K562 (cell line): ENCODE measurements around the gene EPHA2. TPM values are rescaled to one million over a fixed set of nuclear protein-coding genes. Genes with fewer than 3 reads are reported as not detected.

Source experiments
- ATAC-seq: fragments of 200-7000 bp; cut with Tn5 transposase; 3 replicates; pipeline ENCODE4 v1.9.1; 2020; ENCODE audit warnings: moderate library complexity
- BruUV-seq: library from RNA; stranded (reverse); fragments of 400-500 nt; replicated peaks from 2 replicates; lab custom pipeline; 2021; lab: Mats Ljungman, UMichigan
- CTCF ChIA-PET: fragments of 300-600 bp; formaldehyde crosslinking; extraction: SDS; loops from one replicate; lab custom pipeline; 2021; ENCODE audit warnings: low intra/inter-chr PET ratio; lab: Yijun Ruan, JAX
- POLR2A ChIA-PET: fragments of 300-600, 350-650 bp; sonication (Branson Sonifier 250); formaldehyde crosslinking; extraction: SDS; loops from one replicate; lab custom pipeline; 2021; ENCODE audit warnings: antibody characterized with exemption, inconsistent platforms; lab: Yijun Ruan, JAX
- DNase-seq, 4 experiments: peaks; one replicate each; pipeline versions ENCODE4 v3.0.0 to v3.0.0-alpha.2; 2011 to 2018; ENCODE audit warnings: low spot score in 3 of 4, mixed read lengths in 3 of 4; ENCODE audit errors: extremely low read depth in 1 of 4
- FAIRE-seq: peaks from 2 replicates; lab custom pipeline; 2011; peaks lifted over from hg19 to GRCh38; lab: Jason Lieb, UNC
- H2AFZ ChIP-seq: 2 replicates; pipeline ENCODE4 v1.6.0; 2011; ENCODE audit warnings: low read depth, low read length, control low read depth, inconsistent platforms
- H3K27ac ChIP-seq: fragments of 200-600 bp; 3 replicates; pipeline ENCODE4 v1.8.0; 2011; ENCODE audit warnings: low read depth, mild to moderate bottlenecking, control low read depth, inconsistent platforms, low read length, moderate library complexity, mixed read lengths; ENCODE audit errors: extremely low read depth
- H3K27me3 ChIP-seq, 2 experiments: fragments of 300-600 bp in 1 of 2; 2 replicates in 1 of 2; 3 replicates in 1 of 2; pipeline versions ENCODE4 v1.6.0 to v1.8.0; 2011; ENCODE audit warnings: inconsistent platforms in 2 of 2, low read length in 2 of 2, mild to moderate bottlenecking in 1 of 2, mixed read lengths in 1 of 2, moderate library complexity in 1 of 2; ENCODE audit not compliant: control insufficient read depth in 2 of 2, insufficient read depth in 2 of 2
- H3K36me3 ChIP-seq: fragments of 300-600 bp; 3 replicates; pipeline ENCODE4 v1.8.0; 2011; ENCODE audit warnings: mild to moderate bottlenecking, low read length, inconsistent platforms; ENCODE audit not compliant: control insufficient read depth, insufficient read depth
- H3K4me1 ChIP-seq, 2 experiments: fragments of 200-600 bp in 1 of 2; replicated peaks in 1 of 2; 2 replicates in 1 of 2; 3 replicates in 1 of 2; pipeline versions ENCODE4 v1.5.1 to v1.8.0; 2011; ENCODE audit warnings: inconsistent platforms in 2 of 2, low read length in 2 of 2, mild to moderate bottlenecking in 1 of 2, mixed read lengths in 1 of 2, moderate library complexity in 1 of 2; ENCODE audit not compliant: control insufficient read depth in 2 of 2, insufficient read depth in 2 of 2
- H3K4me2 ChIP-seq: 2 replicates; pipeline ENCODE4 v1.6.1; 2011; ENCODE audit warnings: low read length, control low read depth, inconsistent platforms, mixed read lengths; ENCODE audit not compliant: insufficient read depth
- H3K4me3 ChIP-seq: fragments of 200-600 bp; sonication (generic), shearing (Covaris generic); 2 replicates; pipeline ENCODE4 v1.5.1; 2016; ENCODE audit warnings: control low read depth, inconsistent platforms
- H3K79me2 ChIP-seq: fragments of 200-600 bp; 3 replicates; pipeline ENCODE4 v1.8.0; 2011; ENCODE audit warnings: low read length, inconsistent platforms; ENCODE audit not compliant: control insufficient read depth, insufficient read depth
- H3K9ac ChIP-seq, 2 experiments: 2 replicates each; pipeline versions ENCODE4 v1.6.0 to v1.6.1; 2011; ENCODE audit warnings: low read depth in 2 of 2, low read length in 2 of 2, control low read depth in 1 of 2, inconsistent platforms in 1 of 2, mild to moderate bottlenecking in 1 of 2, mixed read lengths in 1 of 2; ENCODE audit not compliant: insufficient read depth in 1 of 2
- H3K9me1 ChIP-seq: one replicate; pipeline ENCODE4 v1.6.0; 2011; ENCODE audit warnings: inconsistent platforms, mild to moderate bottlenecking, low read length, moderate library complexity; ENCODE audit not compliant: control insufficient read depth, insufficient read depth
- H3K9me3 ChIP-seq: replicated peaks from 2 replicates; pipeline ENCODE4 v1.5.1; 2011; ENCODE audit warnings: low read depth, low read length, inconsistent platforms; ENCODE audit not compliant: control insufficient read depth, insufficient read depth
- H4K20me1 ChIP-seq: replicated peaks from 2 replicates; pipeline ENCODE4 v1.6.1; 2011; ENCODE audit warnings: low read length, inconsistent platforms, mixed read lengths; ENCODE audit not compliant: control insufficient read depth, insufficient read depth
- ADNP ChIP-seq: fragments of 200-800 bp; sonication (Bioruptor generic); IDR thresholded peaks from 2 replicates; pipeline ENCODE4 v1.6.1; 2016; ENCODE audit warnings: missing genetic modification characterization, missing compliant biosample characterization
- CBFA2T2 ChIP-seq: fragments of 450-650 bp; conservative IDR thresholded peaks from 2 replicates; pipeline ENCODE4 v1.6.1; 2017; ENCODE audit warnings: mild to moderate bottlenecking
- DMBX1 ChIP-seq: fragments of 250-450 bp; sonication (Bioruptor Pico); IDR thresholded peaks from 2 replicates; pipeline ENCODE4 v1.8.0; 2022; ENCODE audit warnings: inconsistent platforms, mild to moderate bottlenecking, moderate library complexity, borderline replicate concordance
- FOSL1 ChIP-seq: fragments of 200-800 bp; sonication (Bioruptor generic); conservative IDR thresholded peaks from 2 replicates; pipeline ENCODE4 v1.6.1; 2016; ENCODE audit warnings: missing genetic modification characterization, missing compliant biosample characterization
- HCFC1 ChIP-seq: IDR thresholded peaks from 2 replicates; pipeline ENCODE4 v1.6.1; 2012; ENCODE audit warnings: low read depth, low read length, improper control_type of control experiment
- HMGN3 ChIP-seq: IDR thresholded peaks from 2 replicates; pipeline ENCODE4 v1.6.1; 2011; ENCODE audit warnings: borderline replicate concordance, low read depth, mild to moderate bottlenecking, mixed read lengths, low read length; ENCODE audit not compliant: insufficient read length; ENCODE audit errors: extremely low read depth
- HNRNPL ChIP-seq: fragments of 200-400 bp; formaldehyde crosslinking; IDR thresholded peaks from 2 replicates; pipeline ENCODE4 v1.6.1; 2017; ENCODE audit warnings: low read depth, mild to moderate bottlenecking, low read length
- KDM4B ChIP-seq, 2 experiments: fragments of 450-650 bp in 1 of 2; sonication (generic) in 1 of 2; IDR thresholded peaks; 2 replicates each; pipeline ENCODE4 v1.6.1; 2016 to 2017; ENCODE audit warnings: borderline replicate concordance in 2 of 2, antibody characterized with exemption in 1 of 2, low read depth in 1 of 2, mild to moderate bottlenecking in 1 of 2
- PCBP1 ChIP-seq: fragments of 200-400 bp; formaldehyde crosslinking; IDR thresholded peaks from 2 replicates; pipeline ENCODE4 v1.6.1; 2018; ENCODE audit warnings: mild to moderate bottlenecking, low read depth, low read length; ENCODE audit not compliant: poor library complexity, severe bottlenecking
- POLR2G ChIP-seq: fragments of 200-400 bp; formaldehyde crosslinking; IDR thresholded peaks from 2 replicates; pipeline ENCODE4 v1.6.1; 2017; ENCODE audit warnings: low read depth, mild to moderate bottlenecking, antibody characterized with exemption, low read length, moderate library complexity
- STAT5B ChIP-seq: fragments of 250-450 bp; sonication (Bioruptor Pico); IDR thresholded peaks from 2 replicates; pipeline ENCODE4 v1.8.0; 2021; ENCODE audit warnings: mild to moderate bottlenecking, inconsistent platforms
- TAF7 ChIP-seq: fragments of 450-650 bp; IDR thresholded peaks from 2 replicates; pipeline ENCODE4 v1.6.1; 2016; ENCODE audit warnings: missing genetic modification characterization, missing compliant biosample characterization
- TEAD1 ChIP-seq, 2 experiments: fragments of 450-650 bp in 1 of 2; sonication (generic) in 1 of 2; formaldehyde crosslinking; IDR thresholded peaks; 2 replicates each; pipeline versions ENCODE4 v1.4.0 to v1.8.0; 2020 to 2022; ENCODE audit warnings: mild to moderate bottlenecking in 2 of 2, missing genetic modification reagents in 1 of 2
- WGBS: fragments of 100-300 bp; shearing (Covaris generic); methylation state at CpG from one replicate; pipeline ENCODE4 v1.1.6; 2016; ENCODE audit warnings: low coverage, mixed read lengths; ENCODE audit not compliant: insufficient coverage; ENCODE audit errors: missing lambda C conversion rate; 5-methylcytosine and 5-hydroxymethylcytosine counted together
- in situ Hi-C: fragments of 300-500 bp; cut with MboI; formaldehyde crosslinking; loops from 4 replicates; pipeline ENCODE4 v1.15.0; 2018; ENCODE audit warnings: inconsistent platforms, mixed read lengths
- intact Hi-C: fragments of 100-400 bp; cut with micrococcal nuclease; formaldehyde crosslinking; loops from 2 replicates; pipeline ENCODE4 v1.14.2; 2022
- polyA plus RNA-seq, 8 experiments: library from polyadenylated mRNA; depleted of rRNA in 4 of 8; stranded (reverse) in 5 of 8; unstranded in 3 of 8; fragments of >200 nt; fragmentation: Nextera tagmentation in 2 of 8; fragmentation: Illumina TruSeq in 1 of 8; extraction: Ambion mirVana in 2 of 8; extraction: Trizol in 1 of 8; gene quantifications; 2 replicates each; pipeline versions ENCODE4 v1.2.1 to v1.2.3, GENCODE V29; 2011 to 2014; ENCODE audit warnings: inconsistent platforms in 1 of 8, missing spikeins in 1 of 8
- total RNA-seq, 7 experiments: library from RNA; depleted of rRNA in 6 of 7; stranded (reverse); fragments of >200 nt in 6 of 7; fragmentation: Illumina TruSeq in 2 of 7; extraction: Trizol in 2 of 7; gene quantifications; 2 replicates each; pipeline versions ENCODE4 v1.2.1 to v1.2.3, GENCODE V29; 2011 to 2021; ENCODE audit warnings: low replicate concordance in 1 of 7
- TF ChIP-seq, protein P1 (sequence below): sonication (generic); formaldehyde crosslinking; IDR thresholded peaks from 2 replicates; pipeline ENCODE4 v1.8.1; 2023; ENCODE audit warnings: mild to moderate bottlenecking, missing genetic modification reagents
- TF ChIP-seq, protein P2 (sequence below), 3 experiments: fragments of 200-800 bp in 1 of 3; sonication (Bioruptor generic) in 1 of 3; sonication (generic) in 1 of 3; formaldehyde crosslinking in 1 of 3; IDR thresholded peaks; 2 replicates each; pipeline versions ENCODE4 v1.6.1 to v1.8.0; 2016 to 2022; ENCODE audit warnings: mild to moderate bottlenecking in 2 of 3, missing compliant biosample characterization in 2 of 3, missing genetic modification characterization in 2 of 3, missing genetic modification reagents in 1 of 3
- TF ChIP-seq, protein P3 (sequence below): sonication (generic); formaldehyde crosslinking; IDR thresholded peaks from 2 replicates; pipeline ENCODE4 v1.8.0; 2022; ENCODE audit warnings: missing genetic modification reagents, mild to moderate bottlenecking, moderate library complexity, borderline replicate concordance

EPHA2 gene
- total and polyA plus RNA-seq, 9 of the 15 experiments (the other 6 are each of a cell fraction or from before 2014, with no cell fraction given) = 0.04 to 0.40 (median 0.07) TPM; not detected in 4

DNA sequence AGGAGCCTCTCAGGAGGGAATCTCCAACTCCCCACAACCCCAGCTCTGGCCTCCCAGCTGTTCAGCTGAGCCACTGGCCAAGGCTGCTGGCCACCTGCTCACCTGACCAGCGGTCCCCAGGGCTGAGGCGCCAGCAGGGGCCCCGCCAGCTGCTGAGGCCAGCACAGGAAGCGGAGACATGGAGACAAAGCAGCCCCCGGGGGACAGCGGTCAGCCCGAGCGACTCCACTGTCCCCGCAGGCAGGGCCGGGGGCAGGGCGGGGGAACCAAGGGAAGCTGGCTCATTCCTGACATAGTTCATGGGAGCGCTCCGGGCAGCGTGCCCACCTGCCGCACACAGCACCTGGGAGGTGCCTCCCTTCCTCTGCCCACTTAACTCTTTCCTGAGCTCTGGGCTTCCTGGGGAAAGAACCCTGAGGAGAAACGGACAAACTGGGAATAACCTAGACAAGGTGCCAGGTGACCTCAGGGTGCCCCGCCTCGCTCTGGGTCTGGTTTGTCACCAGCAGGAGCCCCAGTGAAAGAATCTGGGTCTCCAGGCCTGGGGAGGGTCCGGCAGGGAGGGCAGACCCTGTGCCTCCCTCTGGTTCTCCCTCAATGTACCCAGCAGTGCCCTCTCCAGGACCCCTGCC lies 10.7 kb downstream of the EPHA2 start:
- ATAC-seq = peak; percentile 1; the same call in 2 of the 3 replicates
- FAIRE-seq = no peak
- Histone ChIP-seq H3K4me1 (peaks cover 64 to 73% of the 10 kb centered on the region in 2 experiments), H3K27me3 (no peaks in the 10 kb centered on the region), H3K4me2 (peak overlapping the region; percentile 82), H3K4me3 (peak overlapping the region; percentile 23), H3K36me3 (no peaks in the 10 kb centered on the region), H3K9me1 (no peaks in the 10 kb centered on the region), H3K27ac (peak overlapping the region; percentile 93), H4K20me1 (no peaks in the 10 kb centered on the region), H3K79me2 (no peaks in the 10 kb centered on the region; the same call in 2 of the 3 replicates), H2AFZ (peak overlapping the region; percentile 85), H3K9ac (peak overlapping the region; percentile 78 to 89), H3K9me3 (no peaks in the 10 kb centered on the region)
- ChIA-PET POLR2A (interaction anchor here (0.5 to 5.1 kb wide), 6 partner anchors 9 to 73 kb away, joined by 3 to 38 read pairs (median 4); partner anchors contain the start of gene EPHA2), CTCF (no interaction called here)
- DNase-seq = peak in 2 of 4 experiments; percentile 37 to 49
- BruUV-seq = no TSS peak
- WGBS = 48% methylated on average over 19 of the region's 19 CpGs
- in situ Hi-C loops (no loop called here), intact Hi-C loops (no loop called here)
- TF ChIP-seq, protein P1, sequence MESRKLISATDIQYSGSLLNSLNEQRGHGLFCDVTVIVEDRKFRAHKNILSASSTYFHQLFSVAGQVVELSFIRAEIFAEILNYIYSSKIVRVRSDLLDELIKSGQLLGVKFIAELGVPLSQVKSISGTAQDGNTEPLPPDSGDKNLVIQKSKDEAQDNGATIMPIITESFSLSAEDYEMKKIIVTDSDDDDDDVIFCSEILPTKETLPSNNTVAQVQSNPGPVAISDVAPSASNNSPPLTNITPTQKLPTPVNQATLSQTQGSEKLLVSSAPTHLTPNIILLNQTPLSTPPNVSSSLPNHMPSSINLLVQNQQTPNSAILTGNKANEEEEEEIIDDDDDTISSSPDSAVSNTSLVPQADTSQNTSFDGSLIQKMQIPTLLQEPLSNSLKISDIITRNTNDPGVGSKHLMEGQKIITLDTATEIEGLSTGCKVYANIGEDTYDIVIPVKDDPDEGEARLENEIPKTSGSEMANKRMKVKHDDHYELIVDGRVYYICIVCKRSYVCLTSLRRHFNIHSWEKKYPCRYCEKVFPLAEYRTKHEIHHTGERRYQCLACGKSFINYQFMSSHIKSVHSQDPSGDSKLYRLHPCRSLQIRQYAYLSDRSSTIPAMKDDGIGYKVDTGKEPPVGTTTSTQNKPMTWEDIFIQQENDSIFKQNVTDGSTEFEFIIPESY (CRISPR knock-in tag) = peak; percentile 94
- TF ChIP-seq KDM4B (IDR thresholded peaks at IDR 0.05; ENCODE audit: borderline replicate concordance in 2 of 2, low read depth in 1 of 2) (0 out of 4 replicates have a peak, but pooled peaks of 1 of the 2 experiments have one; percentile 37), POLR2G (peak; percentile 59; the same call in 1 of the 2 replicates), DMBX1 (CRISPR knock-in tag) (0 out of 2 replicates have a peak, but pooled peaks have one; percentile 3), HCFC1 (no peak), TAF7 (no peak), HMGN3 (peak; percentile 11), HNRNPL (0 out of 2 replicates have a peak, but pooled peaks have one; percentile 22), FOSL1 (tag) (0 out of 2 replicates have a peak, but pooled peaks have one; percentile 7), PCBP1 (peak; percentile 1), TEAD1 (CRISPR knock-in tag; IDR thresholded peaks at IDR 0.05) (0 out of 4 replicates have a peak, but pooled peaks of 1 of the 2 experiments have one; percentile 6), ADNP (tag) (0 out of 2 replicates have a peak, but pooled peaks have one; percentile 69), CBFA2T2 (peak; percentile 30; the same call in 1 of the 2 replicates), STAT5B (no peak)
- TF ChIP-seq, protein P2, sequence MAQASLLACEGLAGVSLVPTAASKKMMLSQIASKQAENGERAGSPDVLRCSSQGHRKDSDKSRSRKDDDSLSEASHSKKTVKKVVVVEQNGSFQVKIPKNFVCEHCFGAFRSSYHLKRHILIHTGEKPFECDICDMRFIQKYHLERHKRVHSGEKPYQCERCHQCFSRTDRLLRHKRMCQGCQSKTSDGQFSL (CRISPR knock-in tag; IDR thresholded peaks at IDR 0.05) = 0 out of 2 replicates have a peak, but pooled peaks have one; percentile 21
- TF ChIP-seq, protein P2 (tag; IDR thresholded peaks at IDR 0.05) = no peak
- TF ChIP-seq, protein P3, sequence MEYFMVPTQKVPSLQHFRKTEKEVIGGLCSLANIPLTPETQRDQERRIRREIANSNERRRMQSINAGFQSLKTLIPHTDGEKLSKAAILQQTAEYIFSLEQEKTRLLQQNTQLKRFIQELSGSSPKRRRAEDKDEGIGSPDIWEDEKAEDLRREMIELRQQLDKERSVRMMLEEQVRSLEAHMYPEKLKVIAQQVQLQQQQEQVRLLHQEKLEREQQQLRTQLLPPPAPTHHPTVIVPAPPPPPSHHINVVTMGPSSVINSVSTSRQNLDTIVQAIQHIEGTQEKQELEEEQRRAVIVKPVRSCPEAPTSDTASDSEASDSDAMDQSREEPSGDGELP (CRISPR knock-in tag) = peak; percentile 37; the same call in 1 of the 2 replicates
